T-cell (primary cell): Measurements from ENCODE around the gene PRKCZ. TPM values are rescaled to one million over a fixed set of nuclear protein-coding genes. Genes with fewer than 3 reads are reported as not detected.

ENCODE experiments used
- ATAC-seq, 4 experiments: fragments of 200-7000 bp in 3 of 4; fragments of 150-1000 bp in 1 of 4; cut with Tn5 transposase; replicated peaks in 1 of 4; 1 replicate in 3 of 4; 2 replicates in 1 of 4; pipeline ENCODE4 v1.10.0; 2021; ENCODE audit warnings: moderate library complexity in 3 of 4, mild to moderate bottlenecking in 2 of 4, moderate number of reproducible peaks in 1 of 4
- CTCF ChIA-PET, 2 donors: fragments of 300-600 bp; sonication (Branson Sonifier 250); formaldehyde crosslinking; loops; one replicate each; lab custom pipeline; 2022; ENCODE audit warnings: antibody characterized with exemption in 2 of 2; lab: Charles Lee
- POLR2A ChIA-PET, 2 donors: fragments of 300-600 bp; sonication (Branson Sonifier 250); formaldehyde crosslinking; loops; one replicate each; lab custom pipeline; 2022; ENCODE audit warnings: antibody characterized with exemption in 2 of 2; lab: Charles Lee
- DNase-seq, 35 experiments: peaks; one replicate each; pipeline versions ENCODE4 v3.0.0 to v3.0.0-alpha.2; 2013 to 2023
- H3K27ac ChIP-seq: one replicate; pipeline ENCODE4 v1.5.1; 2013; ENCODE audit warnings: low read length
- H3K27me3 ChIP-seq, 2 experiments: replicated peaks in 1 of 2; 1 replicate in 1 of 2; 2 replicates in 1 of 2; pipeline versions ENCODE4 v1.6.1 to v1.7.0; 2013; ENCODE audit warnings: low read length in 1 of 2, mixed read lengths in 1 of 2; ENCODE audit not compliant: control insufficient read depth in 2 of 2, insufficient read depth in 2 of 2; ENCODE audit errors: extremely low read depth in 1 of 2
- H3K36me3 ChIP-seq, 2 donors: 1 replicate in 1 of 2; 2 replicates in 1 of 2; pipeline versions ENCODE4 v1.6.1 to v1.7.0; 2013; ENCODE audit warnings: low read length in 1 of 2; ENCODE audit not compliant: control insufficient read depth in 2 of 2, insufficient read depth in 1 of 2; ENCODE audit errors: extremely low read depth in 1 of 2
- H3K4me1 ChIP-seq, 2 experiments: 1 replicate in 1 of 2; 2 replicates in 1 of 2; pipeline versions ENCODE4 v1.6.1 to v1.7.0; 2013; ENCODE audit warnings: low read length in 2 of 2, mixed read lengths in 1 of 2; ENCODE audit not compliant: insufficient read depth in 2 of 2, control insufficient read depth in 1 of 2; ENCODE audit errors: extremely low read depth in 1 of 2
- H3K4me3 ChIP-seq, 2 donors: 1 replicate in 1 of 2; 2 replicates in 1 of 2; pipeline versions ENCODE4 v1.5.1 to v1.7.0; 2013; ENCODE audit warnings: mild to moderate bottlenecking in 2 of 2, low read length in 1 of 2, moderate library complexity in 1 of 2; ENCODE audit not compliant: control insufficient read depth in 1 of 2; ENCODE audit errors: extremely low read depth in 1 of 2
- H3K9me3 ChIP-seq: 2 replicates; pipeline ENCODE4 v1.7.0; 2013
- H3K27ac Mint-ChIP-seq, 2 donors: one replicate each; pipeline ENCODE4 v1.8.0; 2020 to 2021; ENCODE audit warnings: mild to moderate bottlenecking in 2 of 2, mixed read lengths in 2 of 2
- H3K27me3 Mint-ChIP-seq, 2 donors: one replicate each; pipeline ENCODE4 v1.8.0; 2021 to 2022; ENCODE audit warnings: mixed read lengths in 2 of 2
- H3K36me3 Mint-ChIP-seq: one replicate; pipeline ENCODE4 v1.8.0; 2021; ENCODE audit warnings: mixed read lengths
- H3K4me1 Mint-ChIP-seq, 3 donors: one replicate each; pipeline ENCODE4 v1.8.0; 2020 to 2022; ENCODE audit warnings: mixed read lengths in 3 of 3, mild to moderate bottlenecking in 1 of 3
- H3K4me3 Mint-ChIP-seq, 3 donors: one replicate each; pipeline ENCODE4 v1.8.0; 2020 to 2022; ENCODE audit warnings: mild to moderate bottlenecking in 3 of 3, mixed read lengths in 3 of 3, moderate library complexity in 3 of 3
- H3K9me3 Mint-ChIP-seq, 3 donors: one replicate each; pipeline ENCODE4 v1.8.0; 2020 to 2022; ENCODE audit warnings: mixed read lengths in 3 of 3
- WGBS: methylation state at CpG from one replicate; pipeline ENCODE4 v1.1.5; 2013; ENCODE audit warnings: missing lambda C conversion rate; ENCODE audit not compliant: insufficient coverage; 5-methylcytosine and 5-hydroxymethylcytosine counted together
- total RNA-seq, 35 experiments: library from RNA in 6 of 35; stranded (reverse) in 6 of 35; fragments of 120-200 nt in 1 of 35; gene quantifications; one replicate each; pipeline versions ENCODE4 v1.2.1 to v1.2.4 and lab custom pipeline; 2013 to 2026

The PRKCZ gene
- total RNA-seq, 5 donors from 2014 or later (not counting 1 experiment from before 2014, with no cell fraction given) = 27.5 to 36.9 (median 31.0) TPM

DNA sequence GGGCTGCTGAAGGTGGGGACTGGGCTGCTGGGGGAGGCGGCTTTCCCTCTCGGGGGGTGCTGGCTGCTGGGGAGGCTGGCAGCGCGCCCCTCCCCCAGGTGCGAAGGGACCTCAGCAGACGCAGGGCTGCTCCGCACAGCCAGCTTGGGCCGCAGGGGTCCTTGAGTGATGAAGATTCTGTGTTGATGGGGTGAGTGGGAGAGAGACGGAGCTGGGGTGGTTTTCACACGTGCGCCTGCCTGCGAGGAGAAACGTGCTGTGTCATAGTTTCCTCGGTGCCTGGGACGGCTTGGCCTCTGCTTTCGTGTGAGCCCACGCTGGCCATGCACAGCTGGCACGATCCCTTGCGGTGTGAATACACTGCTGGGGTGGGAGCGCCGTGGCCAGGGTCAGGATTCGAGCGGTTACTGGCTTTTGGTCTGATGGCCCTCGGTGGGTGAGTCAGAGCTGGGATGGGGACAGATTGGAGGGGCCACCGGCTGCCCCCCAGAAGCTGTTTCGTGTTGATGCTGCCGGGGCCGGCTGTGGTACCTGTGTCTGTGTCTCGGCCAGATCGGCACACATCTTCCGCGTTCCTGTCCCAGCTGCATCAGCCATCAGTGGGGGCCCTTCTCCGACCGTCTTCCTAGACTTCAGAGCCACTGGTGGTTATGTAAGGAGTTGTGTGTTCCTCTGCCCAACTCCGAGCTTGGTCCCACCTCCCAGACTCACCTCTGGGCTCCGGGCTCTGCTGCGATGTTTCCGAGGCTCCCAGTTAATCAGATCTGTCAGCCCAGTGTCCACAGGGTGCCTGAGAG lies 24.9 kb downstream of the PRKCZ start:
- peaks cover 0 to 2% of the 10 kb centered on the region in 2 donors for H3K36me3 ChIP-seq
- ChIA-PET CTCF (no interaction called here), POLR2A (no interaction called here)
- H3K9me3 ChIP-seq = no peaks in the 10 kb centered on the region
- H3K27ac Mint-ChIP-seq = no peak overlapping the region
- DNase-seq (no peak), ATAC-seq (no peak)
- no peaks in the 10 kb centered on the region for H3K27me3 Mint-ChIP-seq
- no peak overlapping the region for H3K27ac ChIP-seq
- no peak overlapping the region for H3K4me3 ChIP-seq
- WGBS = 74% methylated on average over 30 of the region's 38 CpGs
- no peak overlapping the region for H3K4me3 Mint-ChIP-seq
- no peaks in the 10 kb centered on the region for H3K27me3 ChIP-seq
- H3K9me3 Mint-ChIP-seq = peaks cover 9 to 22% (median 13%) of the 10 kb centered on the region in 3 donors
- H3K4me1 Mint-ChIP-seq = peaks cover 4 to 5% (median 4%) of the 10 kb centered on the region in 3 donors
- peaks cover 39% of the 10 kb centered on the region for H3K36me3 Mint-ChIP-seq
- H3K4me1 ChIP-seq = no peaks in the 10 kb centered on the region

GRCh38 chr1:2076826-2077225 lies 26.6 kb downstream of the PRKCZ start:
- 92% methylated on average over 21 of the region's 21 CpGs for WGBS
- no peaks in the 10 kb centered on the region for H3K27me3 Mint-ChIP-seq
- no peak overlapping the region for H3K27ac Mint-ChIP-seq
- Histone ChIP-seq H3K36me3 (peaks cover 0 to 2% of the 10 kb centered on the region in 2 donors), H3K27me3 (no peaks in the 10 kb centered on the region), H3K4me3 (no peak overlapping the region), H3K27ac (no peak overlapping the region), H3K4me1 (no peaks in the 10 kb centered on the region), H3K9me3 (no peaks in the 10 kb centered on the region)
- H3K9me3 Mint-ChIP-seq = peaks cover 9 to 22% (median 13%) of the 10 kb centered on the region in 3 donors
- ATAC-seq = no peak
- POLR2A ChIA-PET = no interaction called here
- H3K36me3 Mint-ChIP-seq = peaks cover 45% of the 10 kb centered on the region
- peaks cover 3 to 5% (median 4%) of the 10 kb centered on the region in 3 donors for H3K4me1 Mint-ChIP-seq
- DNase-seq = no peak
- CTCF ChIA-PET = no interaction called here
- no peak overlapping the region for H3K4me3 Mint-ChIP-seq

GRCh38 chr1:2078170-2078569 lies 28.0 kb downstream of the PRKCZ start:
- Histone ChIP-seq H3K9me3 (no peaks in the 10 kb centered on the region), H3K4me3 (no peak overlapping the region), H3K27ac (no peak overlapping the region), H3K36me3 (peaks cover 0 to 2% of the 10 kb centered on the region in 2 donors), H3K4me1 (no peaks in the 10 kb centered on the region), H3K27me3 (no peaks in the 10 kb centered on the region)
- Mint-ChIP-seq H3K4me3 (no peak overlapping the region), H3K27ac (no peak overlapping the region), H3K9me3 (peaks cover 9 to 22% (median 13%) of the 10 kb centered on the region in 3 donors), H3K4me1 (peaks cover 0 to 2% (median 0%) of the 10 kb centered on the region in 3 donors), H3K27me3 (no peaks in the 10 kb centered on the region), H3K36me3 (peaks cover 45% of the 10 kb centered on the region)
- no peak for ATAC-seq
- POLR2A ChIA-PET = no interaction called here
- DNase-seq = no peak
- WGBS = 94% methylated on average over 4 of the region's 7 CpGs
- CTCF ChIA-PET = no interaction called here

- CTCF ChIA-PET = no interaction called here
- no peak for DNase-seq
Measured at GRCh38 chr1:2079396-2080085, 29.3 kb downstream of the PRKCZ start.

DNA sequence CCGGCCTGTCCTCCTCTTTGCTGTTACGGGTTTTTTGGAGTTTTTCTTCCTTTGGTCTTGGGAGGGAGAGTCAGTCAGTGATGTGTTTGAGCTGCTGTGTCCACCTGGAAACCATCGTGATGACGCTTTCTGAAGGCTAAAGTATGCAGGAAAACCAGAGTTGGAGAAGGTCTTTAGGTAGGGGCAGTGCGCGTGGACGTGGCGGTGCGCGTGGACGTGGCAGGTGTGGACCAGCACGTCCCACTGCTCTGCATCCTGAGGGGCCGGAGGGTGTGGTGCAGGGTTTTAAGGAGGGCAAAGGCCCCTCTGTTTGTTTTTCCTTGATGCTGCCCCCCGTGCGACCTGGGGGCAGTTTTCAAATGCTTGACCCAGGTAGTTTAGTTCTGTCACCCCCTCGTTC lies 29.9 kb downstream of the PRKCZ start:
- Histone ChIP-seq H3K27ac (no peak overlapping the region), H3K9me3 (no peaks in the 10 kb centered on the region), H3K4me1 (no peaks in the 10 kb centered on the region), H3K4me3 (no peak overlapping the region), H3K36me3 (peaks cover 0 to 2% of the 10 kb centered on the region in 2 donors), H3K27me3 (no peaks in the 10 kb centered on the region)
- Mint-ChIP-seq H3K27ac (no peak overlapping the region), H3K9me3 (peaks cover 9 to 22% (median 13%) of the 10 kb centered on the region in 3 donors), H3K4me1 (peaks cover 0 to 2% (median 0%) of the 10 kb centered on the region in 3 donors), H3K27me3 (no peaks in the 10 kb centered on the region), H3K4me3 (no peak overlapping the region), H3K36me3 (peaks cover 37% of the 10 kb centered on the region)
- CTCF ChIA-PET = no interaction called here
- POLR2A ChIA-PET = no interaction called here
- no peak for ATAC-seq
- 99% methylated on average over 12 of the region's 16 CpGs for WGBS
- no peak for DNase-seq

More at GRCh38 chr1:2079396-2080085, 29.3 kb downstream of the PRKCZ start:
- Histone ChIP-seq H3K36me3 (peaks cover 0 to 2% of the 10 kb centered on the region in 2 donors), H3K27ac (no peak overlapping the region), H3K27me3 (no peaks in the 10 kb centered on the region), H3K4me1 (no peaks in the 10 kb centered on the region), H3K4me3 (no peak overlapping the region), H3K9me3 (no peaks in the 10 kb centered on the region)
- H3K4me3 Mint-ChIP-seq = no peak overlapping the region
- peaks cover 41% of the 10 kb centered on the region for H3K36me3 Mint-ChIP-seq
- 95% methylated on average over 25 of the region's 28 CpGs for WGBS
- no peak overlapping the region for H3K27ac Mint-ChIP-seq
- no peak for ATAC-seq
- peaks cover 9 to 22% (median 13%) of the 10 kb centered on the region in 3 donors for H3K9me3 Mint-ChIP-seq
- no peaks in the 10 kb centered on the region for H3K27me3 Mint-ChIP-seq
- POLR2A ChIA-PET = no interaction called here
- H3K4me1 Mint-ChIP-seq = peaks cover 0 to 2% (median 0%) of the 10 kb centered on the region in 3 donors

- ATAC-seq = no peak
- Mint-ChIP-seq H3K36me3 (peaks cover 31% of the 10 kb centered on the region), H3K4me3 (no peak overlapping the region), H3K27me3 (no peaks in the 10 kb centered on the region), H3K4me1 (peaks cover 0 to 2% (median 0%) of the 10 kb centered on the region in 3 donors), H3K27ac (no peak overlapping the region), H3K9me3 (peaks cover 9 to 22% (median 13%) of the 10 kb centered on the region in 3 donors)
- no peak for DNase-seq
- Histone ChIP-seq H3K4me1 (no peaks in the 10 kb centered on the region), H3K27ac (no peak overlapping the region), H3K36me3 (peaks cover 0 to 2% of the 10 kb centered on the region in 2 donors), H3K9me3 (no peaks in the 10 kb centered on the region), H3K4me3 (no peak overlapping the region), H3K27me3 (no peaks in the 10 kb centered on the region)
- CTCF ChIA-PET = interaction anchor here in 1 of 2 donors (0.6 kb wide), 1 partner anchor 34 kb away, joined by 4 read pairs; no protein-coding TSS in a partner anchor
- WGBS = 99% methylated on average over 18 of the region's 20 CpGs
- POLR2A ChIA-PET = no interaction called here
Measured at GRCh38 chr1:2080884-2081283, 30.7 kb downstream of the PRKCZ start.
